Thymus (tissue), 11 donors: Measurements from ENCODE around the gene KIF7. TPM values are rescaled to one million over a fixed set of nuclear protein-coding genes. Genes with fewer than 3 reads are reported as not detected.

Experiments
- DNase-seq, 9 donors: peaks; one replicate each; pipeline ENCODE4 v3.0.0-alpha.2; 2013; ENCODE audit warnings: low spot score in 9 of 9, low read depth in 6 of 9, missing footprints in 1 of 9
- H3K27ac ChIP-seq, 2 donors: one replicate each; pipeline ENCODE4 v1.5.1; 2013; ENCODE audit warnings: control low read depth in 1 of 2, low read depth in 1 of 2, low read length in 1 of 2, mild to moderate bottlenecking in 1 of 2, moderate library complexity in 1 of 2
- H3K27me3 ChIP-seq, 2 donors: one replicate each; pipeline ENCODE4 v1.5.1; 2013; ENCODE audit warnings: low read length in 1 of 2; ENCODE audit not compliant: control insufficient read depth in 2 of 2, insufficient read depth in 1 of 2
- H3K36me3 ChIP-seq, 2 donors: one replicate each; pipeline ENCODE4 v1.5.1; 2013; ENCODE audit warnings: low read length in 1 of 2, mild to moderate bottlenecking in 1 of 2, moderate library complexity in 1 of 2; ENCODE audit not compliant: control insufficient read depth in 2 of 2, insufficient read depth in 2 of 2
- H3K4me1 ChIP-seq, 2 donors: one replicate each; pipeline ENCODE4 v1.5.1; 2013; ENCODE audit warnings: low read length in 2 of 2; ENCODE audit not compliant: control insufficient read depth in 2 of 2, insufficient read depth in 2 of 2
- H3K4me3 ChIP-seq, 2 donors: one replicate each; pipeline ENCODE4 v1.5.1; 2013; ENCODE audit warnings: low read length in 2 of 2, control low read depth in 1 of 2, mild to moderate bottlenecking in 1 of 2
- H3K9me3 ChIP-seq, 2 donors: one replicate each; pipeline ENCODE4 v1.5.1; 2013; ENCODE audit warnings: low read length in 1 of 2, mild to moderate bottlenecking in 1 of 2; ENCODE audit not compliant: control insufficient read depth in 2 of 2, insufficient read depth in 1 of 2
- WGBS: extraction: QIAGEN DNeasy Blood & Tissue Kit; methylation state at CpG from one replicate; pipeline ENCODE4 v1.1.7; 2013; 5-methylcytosine and 5-hydroxymethylcytosine counted together
- polyA plus RNA-seq: library from polyadenylated mRNA; stranded (reverse); fragments of 200-250 nt; gene quantifications from one replicate; pipeline ENCODE4 v1.2.3, GENCODE V29; 2013
- total RNA-seq: library from RNA; stranded (reverse); fragments of 120-200 nt; gene quantifications from one replicate; pipeline ENCODE4 v1.2.4, GENCODE V29; 2013
- donor health status: healthy.

Gene KIF7
- total and polyA plus RNA-seq, 2 donors: 2.7 to 2.9 TPM

DNA sequence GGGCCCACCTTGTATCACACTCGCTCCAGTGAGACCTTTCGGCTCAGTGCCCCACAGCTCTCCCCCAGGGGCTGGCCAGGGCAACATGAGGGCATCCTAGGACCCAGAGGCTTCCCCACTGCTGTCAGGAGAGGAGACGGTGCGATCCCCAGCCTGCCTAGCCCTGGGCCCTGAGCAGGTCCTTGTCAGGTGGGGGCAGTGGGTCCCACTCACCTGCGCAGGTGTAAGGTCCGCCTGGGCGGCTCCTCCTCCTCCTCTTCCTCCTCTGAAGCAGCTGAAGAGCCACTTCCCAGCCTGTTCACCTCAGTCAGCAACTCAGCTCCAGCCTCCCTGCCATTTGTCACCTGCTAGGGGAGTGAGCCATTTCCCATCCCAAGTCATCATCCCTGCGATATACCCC, 9.6 kb downstream of the KIF7 start:
- Histone ChIP-seq H3K4me3 (no peak overlapping the region), H3K27me3 (no peaks in the 10 kb centered on the region), H3K4me1 (no peaks in the 10 kb centered on the region), H3K27ac (no peak overlapping the region), H3K9me3 (peaks cover 0 to 9% of the 10 kb centered on the region in 2 donors), H3K36me3 (peaks cover 0 to 19% of the 10 kb centered on the region in 2 donors)
- DNase-seq: no peak
- over 99% methylated on average over 8 of the region's 8 CpGs for WGBS

GRCh38 chr15:89642106-89642505, 13.2 kb downstream of the KIF7 start:
- WGBS: 98% methylated on average over 16 of the region's 16 CpGs
- Histone ChIP-seq H3K27me3 (no peaks in the 10 kb centered on the region), H3K4me1 (no peaks in the 10 kb centered on the region), H3K36me3 (peaks cover 0 to 14% of the 10 kb centered on the region in 2 donors), H3K9me3 (peaks cover 0 to 5% of the 10 kb centered on the region in 2 donors), H3K4me3 (no peak overlapping the region), H3K27ac (no peak overlapping the region)
- no peak for DNase-seq

DNA sequence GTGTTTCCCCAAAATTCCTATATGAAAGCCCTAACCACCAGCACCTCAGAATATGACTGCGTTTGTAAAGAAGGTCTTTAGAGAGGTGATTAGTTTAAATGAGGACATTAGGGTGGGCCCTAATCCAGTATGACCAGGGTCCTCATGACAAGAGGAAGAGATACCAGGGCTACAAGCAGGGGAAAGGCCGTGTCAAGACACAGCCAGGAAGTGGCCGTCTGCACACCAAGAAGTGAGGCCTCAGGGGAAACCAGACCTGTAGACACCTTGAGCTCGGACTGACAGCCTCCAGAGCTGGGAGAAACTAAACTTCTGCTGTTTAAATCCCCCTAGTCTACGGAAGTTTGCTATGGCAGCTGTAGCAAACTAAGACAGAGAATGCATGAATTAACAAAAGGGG, 14.2 kb downstream of the KIF7 start:
- no peaks in the 10 kb centered on the region for H3K27me3 ChIP-seq
- no peak for DNase-seq
- H3K4me1 ChIP-seq: no peaks in the 10 kb centered on the region
- peaks cover 0 to 5% of the 10 kb centered on the region in 2 donors for H3K9me3 ChIP-seq
- H3K27ac ChIP-seq: no peak overlapping the region
- no peak overlapping the region for H3K4me3 ChIP-seq
- peaks cover 0 to 14% of the 10 kb centered on the region in 2 donors for H3K36me3 ChIP-seq
- 91% methylated on average over 5 of the region's 5 CpGs for WGBS

DNA sequence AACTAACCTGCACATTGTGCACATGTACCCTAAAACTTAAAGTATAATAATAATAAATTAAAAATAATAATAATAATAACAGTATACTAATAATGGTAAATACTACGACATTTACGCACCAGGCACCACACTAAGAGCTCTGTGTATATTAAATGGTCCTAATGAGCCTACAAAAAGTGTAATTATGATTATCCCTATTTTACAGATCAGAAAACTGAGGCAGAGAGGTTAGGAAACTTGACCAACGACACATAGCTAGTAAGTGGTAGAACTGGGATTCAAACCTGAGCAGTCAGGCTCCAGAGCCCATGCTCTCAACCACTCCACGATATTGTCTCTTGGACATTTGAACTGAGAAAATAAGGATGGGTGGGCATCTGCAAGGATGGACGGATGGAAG, 15.0 kb downstream of the KIF7 start:
- no peak for DNase-seq
- H3K36me3 ChIP-seq: peaks cover 0 to 14% of the 10 kb centered on the region in 2 donors
- 98% methylated on average over 5 of the region's 5 CpGs for WGBS

GRCh38 chr15:89633585-89633984, 21.7 kb downstream of the KIF7 start:
- Histone ChIP-seq H3K4me1 (no peaks in the 10 kb centered on the region), H3K4me3 (no peak overlapping the region), H3K9me3 (peaks cover 3 to 9% of the 10 kb centered on the region in 2 donors), H3K36me3 (peaks cover 36 to 53% of the 10 kb centered on the region in 2 donors), H3K27me3 (no peaks in the 10 kb centered on the region), H3K27ac (no peak overlapping the region)
- WGBS: 97% methylated on average over 23 of the region's 23 CpGs
- DNase-seq: no peak

More for the DNA sequence above, 15.0 kb downstream of the KIF7 start:
- H3K4me1 ChIP-seq: no peaks in the 10 kb centered on the region
- no peaks in the 10 kb centered on the region for H3K27me3 ChIP-seq
- no peak overlapping the region for H3K27ac ChIP-seq
- peaks cover 0 to 5% of the 10 kb centered on the region in 2 donors for H3K9me3 ChIP-seq
- no peak overlapping the region for H3K4me3 ChIP-seq

- 99% methylated on average over 18 of the region's 18 CpGs for WGBS
- Histone ChIP-seq H3K36me3 (peaks cover 43 to 60% of the 10 kb centered on the region in 2 donors), H3K9me3 (peaks cover 3 to 9% of the 10 kb centered on the region in 2 donors), H3K4me3 (no peak overlapping the region), H3K27me3 (no peaks in the 10 kb centered on the region), H3K27ac (no peak overlapping the region), H3K4me1 (peaks cover 0 to 5% of the 10 kb centered on the region in 2 donors)
- DNase-seq: no peak
Measured at GRCh38 chr15:89632563-89633430, 22.5 kb downstream of the KIF7 start.

- Histone ChIP-seq H3K27me3 (no peaks in the 10 kb centered on the region), H3K4me1 (peaks cover 0 to 5% of the 10 kb centered on the region in 2 donors), H3K4me3 (no peak overlapping the region), H3K27ac (no peak overlapping the region), H3K9me3 (peaks cover 3 to 9% of the 10 kb centered on the region in 2 donors), H3K36me3 (peaks cover 48 to 69% of the 10 kb centered on the region in 2 donors)
- DNase-seq: no peak
- 93% methylated on average over 10 of the region's 10 CpGs for WGBS
Measured at GRCh38 chr15:89631902-89632264, 23.4 kb downstream of the KIF7 start.

DNA sequence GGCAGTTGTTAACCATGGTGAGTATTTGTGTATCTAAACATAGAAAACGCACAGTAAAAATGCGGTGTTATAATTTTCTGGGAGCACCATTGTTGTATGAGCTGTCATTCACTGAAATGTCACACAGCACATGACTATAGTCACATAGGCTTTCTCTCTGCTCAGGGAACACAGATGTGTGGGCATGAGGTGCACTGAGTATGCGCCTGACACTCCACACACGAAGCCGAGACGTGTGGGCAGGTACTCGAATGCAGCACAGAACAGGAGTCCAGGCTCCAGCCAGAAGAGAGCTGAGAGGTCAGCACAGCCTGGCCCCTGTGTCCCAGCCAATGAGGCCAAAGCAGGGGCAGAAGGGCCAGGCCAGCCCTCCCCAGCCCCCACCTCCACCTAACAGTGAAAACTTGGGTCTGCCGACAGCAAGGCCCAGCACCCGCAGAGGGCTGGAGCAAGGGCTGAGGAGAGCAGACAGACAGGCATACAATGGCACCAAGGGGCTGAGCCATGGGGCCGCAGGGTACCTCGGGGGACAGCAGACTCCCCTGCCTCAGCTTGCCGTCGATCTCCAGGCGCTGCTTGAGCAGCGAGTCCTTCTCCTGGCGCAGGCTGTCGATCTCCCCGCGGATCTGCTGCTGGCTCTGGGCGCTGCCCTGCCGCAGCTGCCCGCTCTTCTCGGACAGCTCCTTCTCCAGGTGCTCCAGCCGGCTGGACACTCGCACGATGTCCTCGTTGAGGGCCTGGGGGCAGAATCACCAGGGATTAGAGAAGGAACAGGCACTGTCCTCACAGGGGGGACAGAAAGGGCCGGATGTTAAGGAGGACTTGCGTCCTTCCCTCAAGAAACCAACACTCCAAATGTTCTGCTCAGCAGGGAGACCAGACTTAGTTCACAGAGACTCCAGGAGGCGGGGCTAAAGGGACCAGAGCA, 24.0 kb downstream of the KIF7 start:
- Histone ChIP-seq H3K36me3 (peaks cover 54 to 76% of the 10 kb centered on the region in 2 donors), H3K4me3 (no peak overlapping the region), H3K4me1 (peaks cover 0 to 5% of the 10 kb centered on the region in 2 donors), H3K9me3 (peaks cover 3 to 9% of the 10 kb centered on the region in 2 donors), H3K27me3 (no peaks in the 10 kb centered on the region), H3K27ac (no peak overlapping the region)
- no peak for DNase-seq
- 95% methylated on average over 30 of the region's 30 CpGs for WGBS

GRCh38 chr15:89630260-89630659, 25.0 kb downstream of the KIF7 start:
- Histone ChIP-seq H3K36me3 (peaks cover 64 to 85% of the 10 kb centered on the region in 2 donors), H3K4me1 (peaks cover 0 to 5% of the 10 kb centered on the region in 2 donors), H3K27ac (no peak overlapping the region), H3K4me3 (no peak overlapping the region), H3K9me3 (peaks cover 3 to 9% of the 10 kb centered on the region in 2 donors), H3K27me3 (no peaks in the 10 kb centered on the region)
- DNase-seq: no peak
- WGBS: 94% methylated on average over 14 of the region's 14 CpGs
